ENCODE data around the gene OIP5.

- TF ChIP-seq POLR2A (IDR thresholded peaks at IDR 0.05) (peak; percentile 95), CTCF (IDR thresholded peaks at IDR 0.05) (no peak), POLR2AphosphoS5 (IDR thresholded peaks at IDR 0.05) (peak; percentile 95 to 96 (median 95)), EP300 (IDR thresholded peaks at IDR 0.05; ENCODE audit: low read depth) (no peak)
These were observed 48.6 kb downstream of the OIP5 start for GRCh38 chr15:41283653-41284426.
